Measurements from ENCODE around the gene KCNMB4.
"Not testable (repeated sequence)": the region's sequence is repeated elsewhere in the genome, so short reads cannot be mapped to it uniquely, and the experiment has no call there.

The KCNMB4 gene

GRCh38 chr12:70367258-70368141 is 1.4 kb downstream of the KCNMB4 start:
- DNase-seq (ENCODE audit: low spot score) (no peak), FAIRE-seq (no peak)

- FAIRE-seq (no peak), DNase-seq (ENCODE audit: low spot score) (no peak)
These were observed 6.8 kb downstream of the KCNMB4 start for GRCh38 chr12:70372881-70373280.

GRCh38 chr12:70379846-70380245 is 13.8 kb downstream of the KCNMB4 start:
- no peak for DNase-seq (ENCODE audit: low spot score)
- FAIRE-seq, result no peak

- no peak for FAIRE-seq
- DNase-seq (ENCODE audit: low spot score), result no peak
These were observed 17.4 kb downstream of the KCNMB4 start for GRCh38 chr12:70383484-70383883.

GRCh38 chr12:70383886-70384285 is 17.8 kb downstream of the KCNMB4 start:
- DNase-seq (ENCODE audit: low spot score) (no peak), FAIRE-seq (no peak)

GRCh38 chr12:70386771-70387170 is 20.7 kb downstream of the KCNMB4 start:
- FAIRE-seq (no peak), DNase-seq (ENCODE audit: low spot score) (no peak)

- DNase-seq (ENCODE audit: low spot score) (no peak), FAIRE-seq (no peak)
These were observed 23.6 kb downstream of the KCNMB4 start for GRCh38 chr12:70389678-70390077.

- not testable (repeated sequence) for FAIRE-seq; DNase-seq (ENCODE audit: low spot score)
These were observed 26.5 kb downstream of the KCNMB4 start for GRCh38 chr12:70392631-70393030.

GRCh38 chr12:70393787-70394499 is 27.9 kb downstream of the KCNMB4 start:
- no peak for FAIRE-seq
- DNase-seq (ENCODE audit: low spot score), result no peak

- no peak for DNase-seq (ENCODE audit: low spot score)
- FAIRE-seq, result no peak
These were observed 31.9 kb downstream of the KCNMB4 start for GRCh38 chr12:70398002-70398401.

- no peak for FAIRE-seq
- DNase-seq (ENCODE audit: low spot score), result no peak
These were observed 32.8 kb downstream of the KCNMB4 start for GRCh38 chr12:70398862-70399261.

- FAIRE-seq, result no peak
- DNase-seq (ENCODE audit: low spot score), result no peak
These were observed 33.2 kb downstream of the KCNMB4 start for GRCh38 chr12:70399311-70399710.

GRCh38 chr12:70400124-70400523 is 34.0 kb downstream of the KCNMB4 start:
- FAIRE-seq (no peak), DNase-seq (ENCODE audit: low spot score) (no peak)

GRCh38 chr12:70402597-70402996 is 36.5 kb downstream of the KCNMB4 start:
- DNase-seq (ENCODE audit: low spot score) (no peak), FAIRE-seq (no peak)

GRCh38 chr12:70403826-70404225 is 37.7 kb downstream of the KCNMB4 start:
- DNase-seq (ENCODE audit: low spot score), result no peak
- no peak for FAIRE-seq

- DNase-seq (ENCODE audit: low spot score), result no peak
- FAIRE-seq, result no peak
These were observed 42.1 kb downstream of the KCNMB4 start for GRCh38 chr12:70408004-70408790.

- FAIRE-seq (no peak), DNase-seq (ENCODE audit: low spot score) (no peak)
These were observed 49.9 kb downstream of the KCNMB4 start for GRCh38 chr12:70415987-70416386.

- FAIRE-seq, result no peak
These were observed 51.0 kb downstream of the KCNMB4 start for GRCh38 chr12:70417121-70417520.

GRCh38 chr12:70418101-70418500 is 52.0 kb downstream of the KCNMB4 start:
- FAIRE-seq (no peak), DNase-seq (ENCODE audit: low spot score) (no peak)

More at GRCh38 chr12:70417121-70417520, 51.0 kb downstream of the KCNMB4 start:
- DNase-seq (ENCODE audit: low spot score), result no peak

GRCh38 chr12:70422631-70423030 is 56.5 kb downstream of the KCNMB4 start:
- FAIRE-seq, result no peak
- DNase-seq (ENCODE audit: low spot score), result no peak

- FAIRE-seq, result no peak
These were observed 60.5 kb downstream of the KCNMB4 start for GRCh38 chr12:70426620-70427019.

GRCh38 chr12:70427611-70428010 is 61.5 kb downstream of the KCNMB4 start:
- DNase-seq (ENCODE audit: low spot score), result no peak
- FAIRE-seq, result no peak

More at GRCh38 chr12:70426620-70427019, 60.5 kb downstream of the KCNMB4 start:
- DNase-seq (ENCODE audit: low spot score), result no peak

All from RCC 7860 (cell line).